Esophagus muscularis mucosa (tissue), 4 donors: ENCODE measurements around the gene MAP2.

Experiments used
- CTCF ChIP-seq, 3 experiments: fragments of 200-600 bp in 2 of 3; fragments of 450-650 bp in 1 of 3; sonication (generic) in 2 of 3; IDR thresholded peaks; one replicate each; pipeline ENCODE4 v1.5.1; 2017 to 2019; ENCODE audit warnings: antibody characterized with exemption in 3 of 3, mild to moderate bottlenecking in 2 of 3, moderate library complexity in 1 of 3
- EP300 ChIP-seq: sonication (generic); formaldehyde crosslinking; IDR thresholded peaks from one replicate; pipeline ENCODE4 v1.6.1; 2017; ENCODE audit warnings: antibody characterized with exemption
- POLR2A ChIP-seq: fragments of 450-650 bp; IDR thresholded peaks from one replicate; pipeline ENCODE4 v1.6.1; 2017; ENCODE audit warnings: antibody characterized with exemption, moderate library complexity, mild to moderate bottlenecking, low read depth
- POLR2AphosphoS5 ChIP-seq, 2 donors: sonication (generic); formaldehyde crosslinking; IDR thresholded peaks; one replicate each; pipeline ENCODE4 v1.6.1; 2017; ENCODE audit warnings: antibody characterized with exemption in 2 of 2

GRCh38 chr2:209472871-209473270 lies 49.0 kb downstream of the MAP2 start:
- TF ChIP-seq CTCF (IDR thresholded peaks at IDR 0.05) = no peak
- TF ChIP-seq POLR2A = no peak
- no peak for TF ChIP-seq POLR2AphosphoS5 (IDR thresholded peaks at IDR 0.05)
- no peak for TF ChIP-seq EP300
